ENCODE results near the gene FICD.
"Not testable (repeated sequence)": the region's sequence is repeated elsewhere in the genome, so short reads cannot be mapped to it uniquely, and the experiment has no call there.

Gene FICD

GRCh38 chr12:108538616-108539195, 23.6 kb downstream of the FICD start:
- no peak for DNase-seq

- DNase-seq: no peak
These were observed 27.2 kb downstream of the FICD start for GRCh38 chr12:108542320-108542719.

DNA sequence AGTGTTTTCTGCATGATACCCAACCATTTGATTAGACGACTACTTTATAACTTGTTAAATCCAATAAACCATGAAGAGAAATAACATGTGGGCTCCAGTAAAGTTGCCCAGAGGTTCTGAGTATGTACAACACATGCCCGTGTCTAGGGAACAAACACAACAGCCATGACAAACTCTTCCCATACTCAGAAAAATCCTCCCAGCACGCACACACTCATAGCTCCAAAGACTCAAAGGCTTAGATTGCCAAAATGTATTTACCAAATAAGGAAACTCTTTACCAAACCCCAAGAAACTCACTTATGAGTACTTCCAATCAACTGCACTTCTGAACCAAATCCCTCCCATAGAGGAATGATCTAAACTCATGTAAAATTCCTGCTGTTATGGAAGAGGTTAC, 28.6 kb downstream of the FICD start:
- no peak for DNase-seq

DNA sequence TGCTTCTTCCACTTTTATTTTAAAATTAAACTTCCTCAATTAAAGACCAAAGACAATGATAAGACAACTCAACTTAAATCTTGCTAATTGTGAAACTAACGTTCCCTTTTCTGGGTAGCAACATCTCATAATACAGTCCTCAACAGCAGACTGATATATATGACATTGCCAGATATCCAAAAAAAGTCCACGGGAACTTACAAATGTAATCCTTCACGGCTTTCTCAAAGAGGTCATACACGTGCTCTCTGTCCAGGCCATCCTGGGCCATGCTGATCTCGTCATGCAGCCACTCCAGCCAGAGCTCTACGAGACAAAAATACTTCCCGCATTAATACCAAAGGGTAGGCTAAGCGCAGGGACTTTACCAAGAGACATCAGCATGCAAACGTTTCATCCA, 32.6 kb downstream of the FICD start:
- DNase-seq: no peak

- no peak for DNase-seq
These were observed 34.0 kb downstream of the FICD start for GRCh38 chr12:108548954-108549521.

DNA sequence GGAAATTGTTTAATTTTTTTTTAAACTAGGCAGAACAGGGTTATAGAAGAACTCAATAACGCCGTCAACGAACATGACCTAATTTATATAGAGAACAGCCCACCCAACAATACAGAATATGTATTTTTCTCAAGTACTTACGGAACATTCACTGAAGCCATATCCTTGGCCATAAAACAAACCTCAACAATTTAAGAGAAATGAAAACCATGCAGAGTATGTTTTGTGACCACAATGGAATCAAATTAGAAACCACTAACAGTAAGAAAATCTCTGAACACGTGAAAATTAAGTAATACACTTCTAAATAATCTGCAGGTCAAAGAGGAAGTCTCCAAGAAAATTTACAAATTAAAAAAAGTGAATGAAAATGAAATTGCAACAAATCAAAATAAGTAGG, 36.5 kb downstream of the FICD start:
- DNase-seq: no peak

- no peak for DNase-seq
These were observed 38.7 kb downstream of the FICD start for GRCh38 chr12:108553799-108554198.

GRCh38 chr12:108555383-108555782, 40.3 kb downstream of the FICD start:
- DNase-seq: not testable (repeated sequence)

GRCh38 chr12:108559007-108559655, 44.1 kb downstream of the FICD start:
- no peak for DNase-seq

- DNase-seq: no peak
These were observed 44.7 kb downstream of the FICD start for GRCh38 chr12:108559748-108560147.

DNA sequence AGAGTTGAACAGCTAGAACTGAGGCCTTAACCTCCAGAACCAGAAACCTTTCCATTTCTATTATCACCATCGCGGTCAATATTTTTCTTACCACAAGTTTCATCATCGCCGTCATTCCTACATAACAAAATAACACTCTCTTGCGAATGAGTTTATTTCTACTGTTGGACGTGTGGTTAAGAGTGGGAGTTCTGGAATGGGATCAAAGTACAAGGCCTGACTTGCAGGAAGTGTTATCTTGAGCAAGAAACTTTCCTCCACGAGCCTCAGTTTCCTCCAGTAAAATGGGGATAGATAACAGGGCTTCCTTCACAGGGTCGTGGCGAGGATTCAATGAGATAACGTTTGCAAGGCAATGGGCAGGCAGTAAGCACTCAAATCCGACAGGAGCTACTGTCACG, 45.2 kb downstream of the FICD start:
- DNase-seq: no peak

DNA sequence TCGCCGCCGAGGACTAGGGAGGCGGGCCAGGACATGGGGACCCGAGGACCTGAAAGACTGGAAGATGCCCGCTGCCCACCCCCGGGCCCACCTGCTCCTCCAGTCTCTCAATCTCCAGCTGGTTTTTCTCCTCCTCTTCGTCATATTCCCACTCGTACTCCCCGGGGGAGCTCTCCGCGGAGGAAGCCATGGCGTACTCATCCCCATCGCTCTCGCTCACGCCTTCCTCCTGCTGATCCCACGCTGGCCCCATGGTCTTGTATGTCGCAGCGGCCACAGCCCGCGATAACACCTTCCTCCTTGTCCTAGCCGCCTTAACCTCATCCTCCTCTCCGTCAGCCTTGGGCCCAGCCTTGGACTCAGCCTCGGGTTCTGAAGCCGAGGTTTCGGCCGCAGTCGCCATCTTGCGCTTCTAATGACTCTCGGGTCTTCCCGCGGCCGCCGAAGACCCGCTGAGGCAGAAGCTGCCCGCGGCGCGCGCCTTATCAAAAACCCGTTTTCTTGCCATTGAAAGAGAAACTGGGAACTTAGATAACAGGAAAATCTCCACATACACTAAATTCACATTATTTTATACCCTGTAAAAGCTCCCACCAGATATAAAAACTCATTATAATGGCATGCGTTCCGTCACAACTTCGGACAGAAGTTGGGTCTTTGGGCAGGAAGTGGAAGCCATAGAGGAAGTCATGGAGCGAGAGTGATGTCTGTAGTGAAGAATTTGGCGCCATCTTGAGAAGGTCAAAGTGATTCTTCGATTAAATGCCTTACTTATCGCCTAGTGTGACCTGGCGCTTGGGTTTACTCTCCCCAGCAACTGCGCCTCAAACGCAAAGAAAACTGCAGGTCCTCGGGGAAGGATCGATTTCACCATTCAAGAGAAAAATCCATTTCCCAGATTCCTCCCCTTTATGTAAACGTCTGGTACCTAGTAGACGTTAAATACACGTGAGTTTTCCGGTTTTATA, 46.0 kb downstream of the FICD start, which contains the start of gene SART3:
SART3 (minus strand) TSS at position 422 of the 968 bp plus-strand sequence; CDS start at position 403, 19 bp downstream.
- DNase-seq: peak; percentile 90

DNA sequence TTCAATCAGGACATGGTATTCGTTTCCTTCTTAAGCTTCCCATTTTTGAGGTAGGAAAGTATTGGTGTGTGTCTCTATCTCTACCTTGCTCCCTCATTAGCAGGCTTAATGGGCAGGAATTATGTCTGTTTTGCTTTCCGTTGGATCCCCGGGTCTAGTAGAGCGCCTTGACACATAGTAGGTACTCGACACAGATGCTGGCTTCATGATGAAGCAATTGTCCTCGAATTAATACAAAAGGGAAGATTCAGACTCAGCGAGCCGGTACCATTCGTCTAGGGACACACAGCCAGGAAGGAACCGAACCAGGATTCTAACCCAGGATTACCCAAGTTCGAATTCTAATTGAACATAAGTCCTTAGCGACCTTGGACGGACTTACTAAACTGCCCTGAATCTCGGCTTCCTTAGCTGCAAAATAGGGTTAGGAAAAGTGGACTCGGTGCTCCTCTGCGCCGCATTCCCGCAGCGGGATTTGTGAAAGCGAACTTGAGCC, 46.8 kb downstream of the FICD start:
- no peak for DNase-seq

DNA sequence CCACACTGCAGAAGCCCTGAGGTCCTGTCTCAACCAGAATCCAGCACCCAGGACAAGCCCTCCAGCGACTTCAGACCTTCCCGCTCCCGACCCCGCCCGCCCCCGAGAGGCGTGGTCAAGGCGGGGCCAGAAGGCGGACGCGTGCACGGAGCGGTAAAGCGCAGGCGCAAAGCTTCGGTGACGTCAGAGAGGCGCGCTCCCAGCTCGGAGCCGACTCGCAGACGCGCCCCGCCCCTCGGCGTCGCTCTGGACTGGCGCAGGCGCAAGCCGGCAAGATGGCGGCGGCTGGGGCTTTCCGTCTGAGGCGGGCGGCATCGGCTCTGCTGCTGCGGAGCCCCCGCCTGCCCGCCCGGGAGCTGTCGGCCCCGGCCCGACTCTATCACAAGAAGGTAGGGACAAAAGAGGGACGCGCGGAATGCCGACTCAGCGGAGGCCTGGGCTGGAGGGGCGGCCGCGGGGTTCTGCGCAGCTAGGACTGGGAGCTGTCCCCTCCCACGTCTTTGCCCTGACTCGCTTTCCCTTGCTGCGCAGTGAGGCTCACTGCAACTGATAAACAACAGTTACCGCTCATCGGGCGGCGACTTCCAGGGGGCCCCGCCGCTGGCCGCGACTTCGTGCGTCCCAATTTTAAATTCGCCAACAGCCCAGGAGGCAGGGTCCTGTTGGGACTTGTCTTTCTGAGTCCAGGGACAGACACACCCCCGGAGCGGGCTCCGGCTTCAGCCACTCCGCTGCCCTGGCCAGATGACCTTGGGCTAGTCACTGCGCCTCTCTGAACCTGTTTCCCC, 47.5 kb downstream of the FICD start, which contains the start of gene ISCU:
ISCU (plus strand) TSS at position 249 of the 788 bp plus-strand sequence; CDS start at position 276, 27 bp downstream.
- peak; percentile 83 for DNase-seq

- peak; percentile 51 for DNase-seq
These were observed 48.2 kb downstream of the FICD start for GRCh38 chr12:108563136-108563803.

DNA sequence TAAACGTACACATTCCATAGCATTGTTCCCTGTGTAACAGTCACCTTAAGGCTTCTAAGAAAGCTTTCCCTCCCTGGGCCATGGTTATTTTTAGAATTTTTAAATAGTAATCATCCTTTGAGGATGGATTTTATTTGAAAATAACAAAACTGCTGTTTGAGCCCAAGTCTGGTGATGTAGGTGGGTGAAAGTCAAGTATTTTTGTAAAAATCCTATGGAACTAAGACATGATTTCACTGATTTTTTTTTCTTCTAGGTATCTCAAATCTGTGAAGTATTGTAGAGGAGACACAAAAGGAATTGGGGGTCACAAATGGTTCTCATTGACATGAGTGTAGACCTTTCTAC, 48.7 kb downstream of the FICD start:
- no peak for DNase-seq

DNA sequence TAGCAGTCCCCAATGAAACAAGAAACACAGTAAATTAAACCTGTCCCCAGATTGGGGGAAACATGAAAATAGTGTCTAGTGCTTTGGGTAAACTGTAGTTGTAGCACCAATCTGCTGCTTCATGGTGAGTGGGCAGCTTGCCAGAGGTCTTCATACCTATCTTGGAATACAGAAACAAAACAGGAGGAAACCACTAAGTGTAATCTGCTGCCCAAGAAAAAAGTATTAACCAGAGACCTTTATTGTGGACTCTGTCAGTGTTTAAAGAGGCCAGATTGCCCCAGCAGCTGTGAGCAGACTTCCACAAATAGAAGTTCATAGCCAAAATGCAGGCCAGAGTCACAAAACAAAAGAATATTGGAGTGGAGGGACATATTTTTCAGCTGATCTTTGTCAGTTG, 49.6 kb downstream of the FICD start:
- DNase-seq: no peak

GRCh38 chr12:108565146-108565545, 50.1 kb downstream of the FICD start:
- no peak for DNase-seq

DNA sequence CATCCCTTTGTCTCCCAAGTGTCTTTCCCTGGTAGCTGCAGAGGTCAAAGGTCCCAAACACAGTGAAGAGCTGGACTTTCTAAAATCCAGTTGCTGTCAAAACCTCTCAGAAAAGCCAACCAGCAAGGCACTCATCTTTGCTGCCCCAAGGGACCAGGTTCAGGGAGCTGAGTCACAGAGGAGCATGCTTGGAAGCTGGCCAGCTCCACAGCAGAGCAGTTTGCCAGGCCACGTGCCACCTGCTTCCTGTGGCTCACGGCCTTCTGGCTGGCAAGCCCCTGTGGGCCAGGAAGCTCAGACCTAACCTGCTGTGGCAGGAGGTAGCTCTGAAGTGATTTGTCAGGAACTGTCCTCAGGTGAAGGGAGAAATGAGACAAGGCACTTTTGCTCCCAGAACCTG, 50.9 kb downstream of the FICD start:
- peak; percentile 80 for DNase-seq

DNA sequence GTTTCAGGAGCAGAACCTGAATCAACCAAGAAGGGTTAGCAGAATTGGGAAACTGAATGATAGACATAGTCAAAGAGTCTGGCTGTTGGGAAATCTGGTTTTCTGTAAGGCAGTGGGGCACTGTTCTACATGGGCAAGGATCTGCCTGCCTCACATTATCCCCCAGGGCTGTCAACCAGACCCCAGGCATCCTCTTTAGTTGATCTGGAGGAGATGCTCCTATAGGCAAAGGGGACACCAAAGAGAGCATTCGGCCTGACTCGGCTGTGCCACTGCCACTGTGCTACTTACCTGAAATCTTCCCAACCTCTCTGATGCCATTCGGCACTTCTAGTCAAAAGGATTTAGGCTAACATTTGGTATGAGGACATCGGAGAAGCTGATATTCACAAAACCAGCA, 51.4 kb downstream of the FICD start:
- no peak for DNase-seq
